ENCODE results near the gene HUWE1.
"Not testable (repeated sequence)": the region's sequence is repeated elsewhere in the genome, so short reads cannot be mapped to it uniquely, and the experiment has no call there.

HUWE1 gene

GRCh38 chrX:53599781-53600396 is 86.6 kb downstream of the HUWE1 start:
- DNase-seq, result no peak

- no peak for DNase-seq
These were observed 88.3 kb downstream of the HUWE1 start for GRCh38 chrX:53598169-53598568.

- DNase-seq, result no peak
These were observed 91.2 kb downstream of the HUWE1 start for GRCh38 chrX:53595266-53595810.

- no peak for DNase-seq
These were observed 92.2 kb downstream of the HUWE1 start for GRCh38 chrX:53594354-53594753.

GRCh38 chrX:53587795-53588420 is 98.6 kb downstream of the HUWE1 start:
- no peak for DNase-seq

GRCh38 chrX:53584891-53585290 is 101.6 kb downstream of the HUWE1 start:
- no peak for DNase-seq

- no peak for DNase-seq
These were observed 102.9 kb downstream of the HUWE1 start for GRCh38 chrX:53583571-53583970.

GRCh38 chrX:53580742-53581504 is 105.6 kb downstream of the HUWE1 start:
- DNase-seq, result no peak

GRCh38 chrX:53571494-53571893 is 115.0 kb downstream of the HUWE1 start:
- no peak for DNase-seq

- no peak for DNase-seq
These were observed 123.2 kb downstream of the HUWE1 start for GRCh38 chrX:53563324-53563723.

- DNase-seq, result no peak
These were observed 124.6 kb downstream of the HUWE1 start for GRCh38 chrX:53561912-53562311.

GRCh38 chrX:53558646-53559045 is 127.9 kb downstream of the HUWE1 start:
- no peak for DNase-seq

GRCh38 chrX:53556868-53557267 is 129.7 kb downstream of the HUWE1 start:
- no peak for DNase-seq

- no peak for DNase-seq
These were observed 135.6 kb downstream of the HUWE1 start for GRCh38 chrX:53550756-53551463.

GRCh38 chrX:53547668-53548067 is 138.9 kb downstream of the HUWE1 start:
- DNase-seq, result no peak

- no peak for DNase-seq
These were observed 141.6 kb downstream of the HUWE1 start for GRCh38 chrX:53544936-53545335.

- DNase-seq, result no peak
These were observed 147.7 kb downstream of the HUWE1 start for GRCh38 chrX:53538781-53539180.

- DNase-seq, result not testable (repeated sequence)
These were observed 155.1 kb downstream of the HUWE1 start for GRCh38 chrX:53531255-53531966.

- DNase-seq, result no peak
These were observed 159.5 kb downstream of the HUWE1 start for GRCh38 chrX:53526999-53527398.

GRCh38 chrX:53511322-53511721 is 175.2 kb downstream of the HUWE1 start:
- DNase-seq, result no peak

- DNase-seq, result not testable (repeated sequence)
These were observed 182.5 kb downstream of the HUWE1 start for GRCh38 chrX:53504035-53504434.

GRCh38 chrX:53494436-53494835 is 192.1 kb downstream of the HUWE1 start:
- DNase-seq, result peak; percentile 21

GRCh38 chrX:53486285-53486684 is 200.2 kb downstream of the HUWE1 start:
- no peak for DNase-seq

Measured in right hindlimb (tissue), 1 donor.